Measurements from ENCODE around the gene APCDD1L. TPM values are rescaled to one million over a fixed set of nuclear protein-coding genes. Genes with fewer than 3 reads are reported as not detected.

The APCDD1L gene
- total RNA-seq, 2 experiments from 2014 or later: not detected

DNA sequence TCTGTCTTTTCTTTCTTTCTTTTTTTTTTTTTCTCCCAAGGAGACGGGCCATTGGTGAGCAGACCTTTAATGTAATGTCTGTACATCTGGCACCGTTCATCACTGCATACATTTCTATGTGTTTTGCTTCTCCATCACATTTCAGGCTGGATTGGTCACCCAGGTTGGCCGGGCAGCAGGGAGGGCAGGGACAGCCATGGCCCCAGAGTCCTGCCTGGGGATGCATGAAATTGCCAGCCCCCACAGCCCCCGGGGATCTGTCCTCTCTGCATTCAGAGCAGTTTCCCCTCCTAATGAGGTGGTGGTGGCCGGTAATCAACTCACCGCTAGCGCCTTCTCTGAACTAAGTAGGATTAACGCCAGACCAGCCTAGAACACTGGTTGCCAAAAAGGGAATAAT lies 50.4 kb downstream of the APCDD1L start:
- CTCF ChIA-PET: no interaction called here
- no peak overlapping the region for H3K4me3 Mint-ChIP-seq
- TF ChIP-seq, protein P1, sequence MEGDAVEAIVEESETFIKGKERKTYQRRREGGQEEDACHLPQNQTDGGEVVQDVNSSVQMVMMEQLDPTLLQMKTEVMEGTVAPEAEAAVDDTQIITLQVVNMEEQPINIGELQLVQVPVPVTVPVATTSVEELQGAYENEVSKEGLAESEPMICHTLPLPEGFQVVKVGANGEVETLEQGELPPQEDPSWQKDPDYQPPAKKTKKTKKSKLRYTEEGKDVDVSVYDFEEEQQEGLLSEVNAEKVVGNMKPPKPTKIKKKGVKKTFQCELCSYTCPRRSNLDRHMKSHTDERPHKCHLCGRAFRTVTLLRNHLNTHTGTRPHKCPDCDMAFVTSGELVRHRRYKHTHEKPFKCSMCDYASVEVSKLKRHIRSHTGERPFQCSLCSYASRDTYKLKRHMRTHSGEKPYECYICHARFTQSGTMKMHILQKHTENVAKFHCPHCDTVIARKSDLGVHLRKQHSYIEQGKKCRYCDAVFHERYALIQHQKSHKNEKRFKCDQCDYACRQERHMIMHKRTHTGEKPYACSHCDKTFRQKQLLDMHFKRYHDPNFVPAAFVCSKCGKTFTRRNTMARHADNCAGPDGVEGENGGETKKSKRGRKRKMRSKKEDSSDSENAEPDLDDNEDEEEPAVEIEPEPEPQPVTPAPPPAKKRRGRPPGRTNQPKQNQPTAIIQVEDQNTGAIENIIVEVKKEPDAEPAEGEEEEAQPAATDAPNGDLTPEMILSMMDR (IDR thresholded peaks at IDR 0.05): no peak
- H3K27me3 Mint-ChIP-seq: no peaks in the 10 kb centered on the region
- POLR2A ChIA-PET: no interaction called here
- H3K9me3 Mint-ChIP-seq: no peaks in the 10 kb centered on the region
- H3K36me3 Mint-ChIP-seq (ENCODE audit: low read depth): no peaks in the 10 kb centered on the region
- no peak for DNase-seq
- no peaks in the 10 kb centered on the region for H3K4me1 Mint-ChIP-seq (ENCODE audit: low read depth)
- no peak overlapping the region for H3K27ac Mint-ChIP-seq
- intact Hi-C loops (cut with micrococcal nuclease): no loop called here
- ATAC-seq: no peak

DNA sequence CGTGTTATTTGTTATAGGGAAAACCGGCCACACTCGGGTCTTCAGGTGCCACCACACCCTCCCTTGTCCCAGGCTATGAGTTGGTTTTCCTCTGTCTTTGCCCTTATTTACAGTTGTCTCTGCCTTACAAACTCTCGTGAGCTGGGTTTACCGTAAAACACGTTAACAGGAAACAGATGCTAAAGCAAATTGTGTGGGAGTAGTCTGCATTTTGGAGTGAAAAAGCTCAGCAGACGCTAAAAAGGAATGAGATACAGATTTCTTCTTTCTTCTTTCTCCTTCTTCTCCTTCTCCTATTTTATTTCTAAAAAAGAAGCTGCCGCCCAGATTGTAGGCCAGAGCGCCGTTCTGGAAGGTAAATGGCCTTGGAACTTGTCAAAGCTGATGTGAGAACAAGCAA lies 51.9 kb downstream of the APCDD1L start:
- H3K4me3 Mint-ChIP-seq: no peak overlapping the region
- peaks cover 8% of the 10 kb centered on the region for H3K4me1 Mint-ChIP-seq (ENCODE audit: low read depth)
- intact Hi-C loops (cut with micrococcal nuclease): no loop called here
- ATAC-seq: no peak
- TF ChIP-seq, protein P1 (IDR thresholded peaks at IDR 0.05): no peak
- peaks cover 2% of the 10 kb centered on the region for H3K36me3 Mint-ChIP-seq (ENCODE audit: low read depth)
- no peaks in the 10 kb centered on the region for H3K9me3 Mint-ChIP-seq
- H3K27ac Mint-ChIP-seq: no peak overlapping the region
- H3K27me3 Mint-ChIP-seq: no peaks in the 10 kb centered on the region
- POLR2A ChIA-PET: no interaction called here
- CTCF ChIA-PET: interaction anchor here (1.1 to 1.2 kb wide), 2 partner anchors 16 to 18 kb away, joined by 3 read pairs; no protein-coding TSS in a partner anchor
- no peak for DNase-seq

- POLR2A ChIA-PET: no interaction called here
- H3K27me3 Mint-ChIP-seq: no peaks in the 10 kb centered on the region
These were observed 53.3 kb downstream of the APCDD1L start for GRCh38 chr20:58461899-58462298.

DNA sequence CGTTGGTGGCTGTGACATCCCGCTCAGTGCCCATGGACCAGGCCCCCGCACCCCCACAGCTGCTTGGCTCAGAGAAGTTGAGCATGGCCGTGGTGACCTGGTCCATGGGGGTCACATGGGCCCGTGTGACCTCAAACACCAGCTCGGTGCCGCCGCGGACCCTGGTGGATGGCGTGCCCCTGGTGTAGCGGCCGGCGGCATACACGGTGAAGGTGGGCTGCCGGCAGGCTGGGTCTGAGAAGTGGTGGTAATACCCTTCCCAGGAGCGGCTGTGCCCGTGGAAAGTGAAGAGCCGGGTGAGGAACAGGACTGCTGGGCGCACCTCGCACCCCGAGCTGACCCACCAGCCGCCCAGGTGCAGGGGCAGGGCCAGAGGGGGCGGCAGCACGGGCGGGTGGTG lies 54.1 kb downstream of the APCDD1L start:
- no peaks in the 10 kb centered on the region for H3K9me3 Mint-ChIP-seq
- ATAC-seq: no peak
- intact Hi-C loops (cut with micrococcal nuclease): no loop called here
- H3K27ac Mint-ChIP-seq: no peak overlapping the region
- DNase-seq: no peak
- ChIA-PET POLR2A (no interaction called here), CTCF (interaction anchor here (0.6 kb wide), 1 partner anchor 227 kb away, joined by 3 read pairs; no protein-coding TSS in a partner anchor)
- H3K27me3 Mint-ChIP-seq: no peaks in the 10 kb centered on the region
- peaks cover 2% of the 10 kb centered on the region for H3K36me3 Mint-ChIP-seq (ENCODE audit: low read depth)
- no peak overlapping the region for H3K4me3 Mint-ChIP-seq
- TF ChIP-seq, protein P1 (IDR thresholded peaks at IDR 0.05): no peak
- H3K4me1 Mint-ChIP-seq (ENCODE audit: low read depth): peaks cover 9% of the 10 kb centered on the region

More at GRCh38 chr20:58461899-58462298, 53.3 kb downstream of the APCDD1L start:
- intact Hi-C loops (cut with micrococcal nuclease): no loop called here
- H3K9me3 Mint-ChIP-seq: no peaks in the 10 kb centered on the region
- H3K4me3 Mint-ChIP-seq: no peak overlapping the region
- no peak overlapping the region for H3K27ac Mint-ChIP-seq
- no peak for DNase-seq
- TF ChIP-seq, protein P1 (IDR thresholded peaks at IDR 0.05): no peak
- H3K36me3 Mint-ChIP-seq (ENCODE audit: low read depth): peaks cover 2% of the 10 kb centered on the region
- peaks cover 9% of the 10 kb centered on the region for H3K4me1 Mint-ChIP-seq (ENCODE audit: low read depth)
- no peak for ATAC-seq
- CTCF ChIA-PET: interaction anchor here (0.6 to 1.0 kb wide), 2 partner anchors 19 to 228 kb away, joined by 3 to 4 read pairs; no protein-coding TSS in a partner anchor

- no peak overlapping the region for H3K4me3 Mint-ChIP-seq
- ChIA-PET CTCF (interaction anchor here (1.3 kb wide), 2 partner anchors 17 to 22 kb away, joined by 3 to 4 read pairs; no protein-coding TSS in a partner anchor), POLR2A (no interaction called here)
- no peak for ATAC-seq
- no peaks in the 10 kb centered on the region for H3K27me3 Mint-ChIP-seq
- H3K27ac Mint-ChIP-seq: no peak overlapping the region
- TF ChIP-seq, protein P1 (IDR thresholded peaks at IDR 0.05): no peak
- DNase-seq: no peak
- intact Hi-C loops (cut with micrococcal nuclease): no loop called here
- H3K4me1 Mint-ChIP-seq (ENCODE audit: low read depth): peaks cover 9% of the 10 kb centered on the region
- peaks cover 5% of the 10 kb centered on the region for H3K9me3 Mint-ChIP-seq
- peaks cover 8% of the 10 kb centered on the region for H3K36me3 Mint-ChIP-seq (ENCODE audit: low read depth)
These were observed 56.0 kb downstream of the APCDD1L start for GRCh38 chr20:58459058-58459750.

Data from activated CD8-positive, alpha-beta T cell treated with anti-CD3 and anti-CD28 coated beads for 36 hours (primary cell).